ENCODE measurements around the gene CDC25B. TPM values are rescaled to one million over a fixed set of nuclear protein-coding genes. Genes with fewer than 3 reads are reported as not detected.
A peak's percentile ranks its signal among the peaks of the same experiment; 100 is the strongest.

CDC25B gene
- total and polyA plus RNA-seq, 2 of the 13 experiments (the other 11 are each of a cell fraction or from before 2014, with no cell fraction given): 14.5 to 19.4 TPM

DNA sequence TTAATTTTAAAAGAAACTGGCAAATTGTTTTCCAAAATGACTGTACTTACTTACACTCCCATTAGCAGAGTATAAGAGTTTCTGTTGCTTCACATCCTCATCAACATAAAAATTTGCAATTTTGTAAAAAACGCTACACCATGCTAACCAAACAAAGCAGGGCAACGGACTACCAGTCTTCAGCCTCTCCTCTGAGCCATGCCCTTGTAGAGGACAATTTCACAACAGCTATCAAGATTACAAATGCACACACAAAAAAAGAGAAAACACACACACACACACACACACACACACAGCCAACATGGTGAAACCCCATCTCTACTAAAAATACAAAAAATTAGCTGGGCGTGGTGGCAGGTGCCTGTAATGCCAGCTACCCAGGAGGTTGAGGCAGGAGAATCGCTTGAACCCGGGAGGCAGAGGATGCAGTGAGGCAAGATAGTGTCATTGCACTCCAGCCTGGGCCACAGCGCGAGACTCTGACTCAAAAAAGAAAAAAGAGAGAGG, 24.5 kb upstream of the CDC25B start:
- H3K27ac ChIP-seq (ENCODE audit: extremely low read length, insufficient read depth, low read length): no peak overlapping the region
- H3K9me3 ChIP-seq (ENCODE audit: low read length): no peaks in the 10 kb centered on the region
- DNase-seq (ENCODE audit: low spot score) (no peak), FAIRE-seq (no peak), ATAC-seq (no peak)
- no peak overlapping the region for H3K4me2 ChIP-seq (ENCODE audit: low read depth, low read length)
- BruUV-seq (replicated peaks): no TSS peak
- H3K4me3 ChIP-seq (replicated peaks in 1 of 3; ENCODE audit: insufficient read depth in 1 of 3, low read depth in 2 of 3, low read length in 3 of 3): no peak overlapping the region
- TF ChIP-seq ATF7-NPFF (CRISPR knock-in tag; IDR thresholded peaks at IDR 0.05; ENCODE audit: low read depth) (no peak), AHDC1 (CRISPR knock-in tag; IDR thresholded peaks at IDR 0.05; ENCODE audit: borderline replicate concordance) (no peak), SIX4 (CRISPR knock-in tag; IDR thresholded peaks at IDR 0.05) (no peak), PHB2 (IDR thresholded peaks at IDR 0.05; ENCODE audit: partially characterized antibody) (no peak), ZNF260 (CRISPR knock-in tag; IDR thresholded peaks at IDR 0.05; ENCODE audit: borderline replicate concordance, low read depth) (no peak), CEBPB (IDR thresholded peaks at IDR 0.05; ENCODE audit: borderline replicate concordance, low read depth, low read length) (peak; percentile 57; the same call in 1 of the 2 replicates)
- TF ChIP-seq, protein P1, sequence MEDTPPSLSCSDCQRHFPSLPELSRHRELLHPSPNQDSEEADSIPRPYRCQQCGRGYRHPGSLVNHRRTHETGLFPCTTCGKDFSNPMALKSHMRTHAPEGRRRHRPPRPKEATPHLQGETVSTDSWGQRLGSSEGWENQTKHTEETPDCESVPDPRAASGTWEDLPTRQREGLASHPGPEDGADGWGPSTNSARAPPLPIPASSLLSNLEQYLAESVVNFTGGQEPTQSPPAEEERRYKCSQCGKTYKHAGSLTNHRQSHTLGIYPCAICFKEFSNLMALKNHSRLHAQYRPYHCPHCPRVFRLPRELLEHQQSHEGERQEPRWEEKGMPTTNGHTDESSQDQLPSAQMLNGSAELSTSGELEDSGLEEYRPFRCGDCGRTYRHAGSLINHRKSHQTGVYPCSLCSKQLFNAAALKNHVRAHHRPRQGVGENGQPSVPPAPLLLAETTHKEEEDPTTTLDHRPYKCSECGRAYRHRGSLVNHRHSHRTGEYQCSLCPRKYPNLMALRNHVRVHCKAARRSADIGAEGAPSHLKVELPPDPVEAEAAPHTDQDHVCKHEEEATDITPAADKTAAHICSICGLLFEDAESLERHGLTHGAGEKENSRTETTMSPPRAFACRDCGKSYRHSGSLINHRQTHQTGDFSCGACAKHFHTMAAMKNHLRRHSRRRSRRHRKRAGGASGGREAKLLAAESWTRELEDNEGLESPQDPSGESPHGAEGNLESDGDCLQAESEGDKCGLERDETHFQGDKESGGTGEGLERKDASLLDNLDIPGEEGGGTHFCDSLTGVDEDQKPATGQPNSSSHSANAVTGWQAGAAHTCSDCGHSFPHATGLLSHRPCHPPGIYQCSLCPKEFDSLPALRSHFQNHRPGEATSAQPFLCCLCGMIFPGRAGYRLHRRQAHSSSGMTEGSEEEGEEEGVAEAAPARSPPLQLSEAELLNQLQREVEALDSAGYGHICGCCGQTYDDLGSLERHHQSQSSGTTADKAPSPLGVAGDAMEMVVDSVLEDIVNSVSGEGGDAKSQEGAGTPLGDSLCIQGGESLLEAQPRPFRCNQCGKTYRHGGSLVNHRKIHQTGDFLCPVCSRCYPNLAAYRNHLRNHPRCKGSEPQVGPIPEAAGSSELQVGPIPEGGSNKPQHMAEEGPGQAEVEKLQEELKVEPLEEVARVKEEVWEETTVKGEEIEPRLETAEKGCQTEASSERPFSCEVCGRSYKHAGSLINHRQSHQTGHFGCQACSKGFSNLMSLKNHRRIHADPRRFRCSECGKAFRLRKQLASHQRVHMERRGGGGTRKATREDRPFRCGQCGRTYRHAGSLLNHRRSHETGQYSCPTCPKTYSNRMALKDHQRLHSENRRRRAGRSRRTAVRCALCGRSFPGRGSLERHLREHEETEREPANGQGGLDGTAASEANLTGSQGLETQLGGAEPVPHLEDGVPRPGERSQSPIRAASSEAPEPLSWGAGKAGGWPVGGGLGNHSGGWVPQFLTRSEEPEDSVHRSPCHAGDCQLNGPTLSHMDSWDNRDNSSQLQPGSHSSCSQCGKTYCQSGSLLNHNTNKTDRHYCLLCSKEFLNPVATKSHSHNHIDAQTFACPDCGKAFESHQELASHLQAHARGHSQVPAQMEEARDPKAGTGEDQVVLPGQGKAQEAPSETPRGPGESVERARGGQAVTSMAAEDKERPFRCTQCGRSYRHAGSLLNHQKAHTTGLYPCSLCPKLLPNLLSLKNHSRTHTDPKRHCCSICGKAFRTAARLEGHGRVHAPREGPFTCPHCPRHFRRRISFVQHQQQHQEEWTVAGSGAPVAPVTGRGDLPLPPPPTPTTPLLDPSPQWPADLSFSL (CRISPR knock-in tag; IDR thresholded peaks at IDR 0.05): peak; percentile 73; the same call in 1 of the 2 replicates
- in situ Hi-C loops (cut with HindIII; ENCODE audit: extremely low pct_ligation_motif_present, low pct_unique_long_range_greater_than_20kb): no loop called here
- H3K27me3 ChIP-seq (ENCODE audit: control insufficient read depth in 1 of 2, insufficient read depth in 2 of 2, low read length in 2 of 2): peaks cover 0 to 5% of the 10 kb centered on the region in 2 experiments; a peak in 2 of 5 replicates
- no peaks in the 10 kb centered on the region for H3K36me3 ChIP-seq (replicated peaks in 1 of 2; ENCODE audit: control insufficient read depth in 1 of 2, insufficient read depth in 2 of 2, low read length in 2 of 2)
- no peak overlapping the region for H2AFZ ChIP-seq (ENCODE audit: low read length)
- ChIA-PET CTCF (ENCODE audit: low intra/inter-chr PET ratio, low total read pairs) (no interaction called here), POLR2A (interaction anchor here (1.3 to 1.7 kb wide), 2 partner anchors 10 to 76 kb away, joined by 3 to 4 read pairs; partner anchors contain the start of gene SPEF1)
- no peak overlapping the region for H3K9ac ChIP-seq (ENCODE audit: insufficient read depth, low read depth, low read length)
- WGBS (ENCODE audit: low lambda C conversion rate): 38% methylated on average over 7 of the region's 7 CpGs
- H4K20me1 ChIP-seq (ENCODE audit: insufficient read depth, low read length): no peaks in the 10 kb centered on the region
- intact Hi-C loops (cut with micrococcal nuclease; ENCODE audit: unreplicated experiment): no loop called here
- peaks cover 43% of the 10 kb centered on the region for H3K4me1 ChIP-seq (ENCODE audit: insufficient read depth, low read length)
- peaks cover 6% of the 10 kb centered on the region for H3K79me2 ChIP-seq (ENCODE audit: insufficient read depth, low read length)

Measured in HepG2 (cell line).